VCaP (cell line): Measurements from ENCODE around the gene HPD.

Experiments
- H3K27ac ChIP-seq: fragments of 450-650 bp; 2 replicates; pipeline ENCODE4 v1.5.1; 2017
- TF ChIP-seq, protein P1 (sequence below): fragments of 450-650 bp; conservative IDR thresholded peaks from 2 replicates; pipeline ENCODE4 v1.5.1; 2017; ENCODE audit warnings: mild to moderate bottlenecking, moderate library complexity

The HPD gene

GRCh38 chr12:121826318-121827150 is 32.1 kb downstream of the HPD start:
- H3K27ac ChIP-seq: no peak overlapping the region
- TF ChIP-seq, protein P1, sequence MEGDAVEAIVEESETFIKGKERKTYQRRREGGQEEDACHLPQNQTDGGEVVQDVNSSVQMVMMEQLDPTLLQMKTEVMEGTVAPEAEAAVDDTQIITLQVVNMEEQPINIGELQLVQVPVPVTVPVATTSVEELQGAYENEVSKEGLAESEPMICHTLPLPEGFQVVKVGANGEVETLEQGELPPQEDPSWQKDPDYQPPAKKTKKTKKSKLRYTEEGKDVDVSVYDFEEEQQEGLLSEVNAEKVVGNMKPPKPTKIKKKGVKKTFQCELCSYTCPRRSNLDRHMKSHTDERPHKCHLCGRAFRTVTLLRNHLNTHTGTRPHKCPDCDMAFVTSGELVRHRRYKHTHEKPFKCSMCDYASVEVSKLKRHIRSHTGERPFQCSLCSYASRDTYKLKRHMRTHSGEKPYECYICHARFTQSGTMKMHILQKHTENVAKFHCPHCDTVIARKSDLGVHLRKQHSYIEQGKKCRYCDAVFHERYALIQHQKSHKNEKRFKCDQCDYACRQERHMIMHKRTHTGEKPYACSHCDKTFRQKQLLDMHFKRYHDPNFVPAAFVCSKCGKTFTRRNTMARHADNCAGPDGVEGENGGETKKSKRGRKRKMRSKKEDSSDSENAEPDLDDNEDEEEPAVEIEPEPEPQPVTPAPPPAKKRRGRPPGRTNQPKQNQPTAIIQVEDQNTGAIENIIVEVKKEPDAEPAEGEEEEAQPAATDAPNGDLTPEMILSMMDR: no peak

DNA sequence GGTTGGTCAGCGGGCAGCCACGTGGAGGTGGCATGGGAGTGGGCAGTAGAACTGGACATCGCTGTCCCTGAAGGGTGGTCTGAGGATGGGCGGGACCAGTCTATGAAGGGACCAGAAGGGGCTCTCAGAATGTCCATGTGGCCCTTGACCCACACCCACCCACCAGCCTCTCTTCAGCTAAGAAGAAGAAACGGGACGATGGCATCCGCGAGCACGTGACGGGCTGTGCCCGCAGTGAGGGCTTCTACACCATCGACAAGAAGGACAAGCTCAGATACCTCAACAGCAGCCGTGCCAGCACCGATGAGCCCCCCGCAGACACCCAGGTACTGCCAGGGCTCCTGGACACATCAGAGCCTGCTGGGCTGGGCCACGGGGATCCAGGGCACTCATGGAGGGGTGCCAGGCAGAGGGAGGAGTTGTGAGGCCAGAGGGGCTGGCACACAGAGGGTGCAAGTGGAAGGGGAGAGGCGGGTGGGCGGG is 33.6 kb downstream of the HPD start:
- no peak overlapping the region for H3K27ac ChIP-seq
- TF ChIP-seq, protein P1: no peak

DNA sequence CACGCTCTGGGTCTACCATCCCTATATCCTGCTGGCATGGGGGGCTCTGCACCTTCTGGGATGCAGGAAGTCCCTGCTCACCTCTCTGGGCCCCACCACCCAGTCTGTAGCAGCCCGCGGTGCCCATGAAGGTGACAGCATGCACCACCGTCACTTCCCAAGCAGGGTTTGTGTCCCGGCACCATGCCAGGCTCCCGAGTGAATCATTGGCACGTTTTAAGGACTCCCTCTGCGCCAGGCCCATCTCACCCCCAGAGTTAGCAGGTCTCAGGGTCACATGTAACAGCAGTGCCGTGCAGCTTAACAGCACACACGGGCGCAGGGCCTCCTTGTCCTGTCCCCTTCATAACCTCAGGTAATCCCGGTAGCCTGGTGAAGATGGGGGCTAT is 34.9 kb downstream of the HPD start:
- no peak overlapping the region for H3K27ac ChIP-seq
- TF ChIP-seq, protein P1: no peak

- no peak overlapping the region for H3K27ac ChIP-seq
- TF ChIP-seq, protein P1: no peak
Observed at GRCh38 chr12:121823101-121823726, 35.4 kb downstream of the HPD start.

GRCh38 chr12:121822393-121823100 is 36.1 kb downstream of the HPD start:
- TF ChIP-seq, protein P1: no peak
- no peak overlapping the region for H3K27ac ChIP-seq

GRCh38 chr12:121820056-121820455 is 38.6 kb downstream of the HPD start:
- TF ChIP-seq, protein P1: no peak
- H3K27ac ChIP-seq: no peak overlapping the region

- TF ChIP-seq, protein P1: no peak
- no peak overlapping the region for H3K27ac ChIP-seq
Observed at GRCh38 chr12:121819212-121819949, 39.3 kb downstream of the HPD start.
